DOHH2 (cell line): Measurements from ENCODE around the gene MAPK4.

Experiments
- EZH2phosphoT487 ChIP-seq: fragments of 200-600 bp; sonication (generic); IDR thresholded peaks from 2 replicates; pipeline ENCODE4 v1.6.1; 2017; ENCODE audit warnings: borderline replicate concordance, mild to moderate bottlenecking, antibody characterized with exemption, low read length, moderate library complexity, mixed read lengths
- TF ChIP-seq, protein P1 (sequence below): fragments of 200-600 bp; sonication (generic); IDR thresholded peaks from one replicate; pipeline ENCODE4 v1.5.1; 2014; ENCODE audit warnings: antibody characterized with exemption, mild to moderate bottlenecking, low read depth, low read length; ENCODE audit not compliant: poor library complexity, severe bottlenecking

DNA sequence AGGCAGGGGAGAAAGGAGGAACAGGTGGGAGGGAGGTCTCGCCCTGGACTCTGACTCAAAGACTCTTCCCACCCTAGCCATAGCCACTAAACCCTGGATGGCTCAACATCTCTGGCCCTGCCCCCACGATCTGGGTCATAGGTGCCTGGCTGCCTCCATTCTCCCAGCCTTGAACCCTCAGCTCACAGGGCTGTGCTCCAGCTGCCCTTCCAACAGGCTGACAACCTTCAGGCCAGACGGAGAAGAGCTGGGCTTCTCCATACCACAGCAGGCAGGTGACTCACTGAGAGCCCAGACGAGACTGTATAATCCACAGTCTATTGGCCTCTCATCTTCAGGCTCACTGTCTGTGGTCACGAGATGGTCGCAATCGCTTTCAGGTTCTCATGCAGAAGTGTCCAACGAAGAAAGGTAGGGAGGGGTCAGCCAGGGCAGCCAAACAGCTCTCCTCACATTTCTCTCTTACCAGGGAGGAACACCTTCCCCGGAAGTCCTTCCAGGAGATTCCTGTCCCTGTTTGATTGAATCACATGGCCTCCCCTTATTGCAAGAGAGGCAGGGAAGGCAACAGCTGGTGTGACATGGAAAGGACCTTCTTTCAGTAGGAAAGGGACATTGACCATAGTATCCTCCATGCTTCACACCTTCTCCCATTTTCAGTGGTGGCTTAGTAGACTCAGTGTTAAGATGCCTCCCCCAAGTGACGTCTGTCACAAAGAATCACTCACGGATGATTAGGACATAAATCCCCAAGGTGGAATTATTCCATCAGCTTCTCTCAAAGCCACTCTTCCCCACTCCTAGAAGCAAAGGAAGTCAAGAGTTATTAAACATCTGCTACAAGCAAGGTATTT is 159.8 kb downstream of the MAPK4 start:
- TF ChIP-seq, protein P1, sequence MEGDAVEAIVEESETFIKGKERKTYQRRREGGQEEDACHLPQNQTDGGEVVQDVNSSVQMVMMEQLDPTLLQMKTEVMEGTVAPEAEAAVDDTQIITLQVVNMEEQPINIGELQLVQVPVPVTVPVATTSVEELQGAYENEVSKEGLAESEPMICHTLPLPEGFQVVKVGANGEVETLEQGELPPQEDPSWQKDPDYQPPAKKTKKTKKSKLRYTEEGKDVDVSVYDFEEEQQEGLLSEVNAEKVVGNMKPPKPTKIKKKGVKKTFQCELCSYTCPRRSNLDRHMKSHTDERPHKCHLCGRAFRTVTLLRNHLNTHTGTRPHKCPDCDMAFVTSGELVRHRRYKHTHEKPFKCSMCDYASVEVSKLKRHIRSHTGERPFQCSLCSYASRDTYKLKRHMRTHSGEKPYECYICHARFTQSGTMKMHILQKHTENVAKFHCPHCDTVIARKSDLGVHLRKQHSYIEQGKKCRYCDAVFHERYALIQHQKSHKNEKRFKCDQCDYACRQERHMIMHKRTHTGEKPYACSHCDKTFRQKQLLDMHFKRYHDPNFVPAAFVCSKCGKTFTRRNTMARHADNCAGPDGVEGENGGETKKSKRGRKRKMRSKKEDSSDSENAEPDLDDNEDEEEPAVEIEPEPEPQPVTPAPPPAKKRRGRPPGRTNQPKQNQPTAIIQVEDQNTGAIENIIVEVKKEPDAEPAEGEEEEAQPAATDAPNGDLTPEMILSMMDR = no peak
- TF ChIP-seq EZH2phosphoT487 = no peak
